ENCODE measurements around the gene GJB4. TPM values are rescaled to one million over a fixed set of nuclear protein-coding genes. Genes with fewer than 3 reads are reported as not detected.
"Not testable (repeated sequence)": the region's sequence is repeated elsewhere in the genome, so short reads cannot be mapped to it uniquely, and the experiment has no call there.

GJB4 gene
- polyA plus RNA-seq, 4 donors, result 0.14 to 0.25 (median 0.16) TPM; not detected in 1

DNA sequence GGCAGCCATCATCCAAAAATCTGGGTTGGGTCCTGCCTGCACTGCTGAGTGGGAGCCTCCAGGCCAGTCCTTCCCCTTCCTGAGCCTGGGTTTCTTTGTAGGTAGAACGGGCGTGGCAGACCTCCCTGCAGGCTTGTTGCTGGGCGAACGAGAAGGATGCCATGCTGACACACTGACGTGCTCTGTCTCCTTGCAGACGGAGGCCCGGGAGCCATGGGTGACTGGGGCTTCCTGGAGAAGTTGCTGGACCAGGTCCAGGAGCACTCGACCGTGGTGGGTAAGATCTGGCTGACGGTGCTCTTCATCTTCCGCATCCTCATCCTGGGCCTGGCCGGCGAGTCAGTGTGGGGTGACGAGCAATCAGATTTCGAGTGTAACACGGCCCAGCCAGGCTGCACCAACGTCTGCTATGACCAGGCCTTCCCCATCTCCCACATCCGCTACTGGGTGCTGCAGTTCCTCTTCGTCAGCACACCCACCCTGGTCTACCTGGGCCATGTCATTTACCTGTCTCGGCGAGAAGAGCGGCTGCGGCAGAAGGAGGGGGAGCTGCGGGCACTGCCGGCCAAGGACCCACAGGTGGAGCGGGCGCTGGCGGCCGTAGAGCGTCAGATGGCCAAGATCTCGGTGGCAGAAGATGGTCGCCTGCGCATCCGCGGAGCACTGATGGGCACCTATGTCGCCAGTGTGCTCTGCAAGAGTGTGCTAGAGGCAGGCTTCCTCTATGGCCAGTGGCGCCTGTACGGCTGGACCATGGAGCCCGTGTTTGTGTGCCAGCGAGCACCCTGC is 34.7 kb downstream of the GJB4 start:
- no peak for DNase-seq (ENCODE audit: low read depth in 4 of 4, low spot score in 2 of 4)

DNA sequence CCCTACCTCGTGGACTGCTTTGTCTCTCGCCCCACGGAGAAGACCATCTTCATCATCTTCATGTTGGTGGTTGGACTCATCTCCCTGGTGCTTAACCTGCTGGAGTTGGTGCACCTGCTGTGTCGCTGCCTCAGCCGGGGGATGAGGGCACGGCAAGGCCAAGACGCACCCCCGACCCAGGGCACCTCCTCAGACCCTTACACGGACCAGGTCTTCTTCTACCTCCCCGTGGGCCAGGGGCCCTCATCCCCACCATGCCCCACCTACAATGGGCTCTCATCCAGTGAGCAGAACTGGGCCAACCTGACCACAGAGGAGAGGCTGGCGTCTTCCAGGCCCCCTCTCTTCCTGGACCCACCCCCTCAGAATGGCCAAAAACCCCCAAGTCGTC is 35.2 kb downstream of the GJB4 start:
- DNase-seq (ENCODE audit: low read depth in 4 of 4, low spot score in 2 of 4), result no peak

DNA sequence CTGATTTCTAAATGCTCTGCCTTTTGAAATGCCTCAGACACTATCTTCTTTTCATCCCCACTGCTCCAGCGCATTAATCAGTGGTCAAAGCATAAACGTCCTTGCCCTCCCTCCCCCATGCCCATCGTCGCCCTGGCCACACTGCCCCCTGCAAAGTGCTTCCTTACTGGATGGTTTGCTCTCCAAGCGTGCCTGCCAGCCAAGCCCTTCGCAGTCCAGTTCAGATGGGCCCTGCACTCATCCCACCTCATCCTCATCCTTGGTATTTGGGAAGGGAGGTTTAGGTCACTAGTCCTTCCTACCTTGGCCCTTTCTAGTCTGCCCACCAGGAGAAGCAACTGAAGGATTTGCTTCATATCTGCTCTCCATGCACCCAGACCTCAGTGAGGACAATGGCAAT is 36.4 kb downstream of the GJB4 start:
- no peak for DNase-seq (ENCODE audit: low read depth in 4 of 4, low spot score in 2 of 4)

DNA sequence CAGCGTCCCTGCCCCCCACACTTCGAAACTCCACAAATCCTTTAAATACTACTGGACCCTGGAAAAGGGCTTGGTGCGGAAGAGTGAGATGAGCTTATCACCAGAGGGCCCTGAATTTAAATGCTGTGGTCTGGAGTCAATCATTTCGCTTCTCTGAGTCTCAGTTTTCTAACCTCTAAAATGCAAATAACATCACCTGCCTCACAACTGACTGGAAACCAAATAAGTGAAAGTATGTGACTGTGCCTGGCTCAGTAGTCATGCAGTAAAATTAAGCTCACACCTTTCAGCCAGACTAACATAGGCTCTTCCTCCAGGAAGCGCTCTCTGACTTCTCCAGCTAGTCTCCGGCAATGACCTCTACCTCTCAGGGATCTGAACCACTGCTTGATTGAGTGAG is 37.5 kb downstream of the GJB4 start:
- DNase-seq (ENCODE audit: low read depth in 4 of 4, low spot score in 2 of 4), result no peak

- no peak for DNase-seq (ENCODE audit: low read depth in 4 of 4, low spot score in 2 of 4)
Measured at GRCh38 chr1:34800214-34800613, 40.7 kb downstream of the GJB4 start.

- no peak for DNase-seq (ENCODE audit: low read depth in 4 of 4, low spot score in 2 of 4)
Measured at GRCh38 chr1:34803770-34804169, 44.2 kb downstream of the GJB4 start.

DNA sequence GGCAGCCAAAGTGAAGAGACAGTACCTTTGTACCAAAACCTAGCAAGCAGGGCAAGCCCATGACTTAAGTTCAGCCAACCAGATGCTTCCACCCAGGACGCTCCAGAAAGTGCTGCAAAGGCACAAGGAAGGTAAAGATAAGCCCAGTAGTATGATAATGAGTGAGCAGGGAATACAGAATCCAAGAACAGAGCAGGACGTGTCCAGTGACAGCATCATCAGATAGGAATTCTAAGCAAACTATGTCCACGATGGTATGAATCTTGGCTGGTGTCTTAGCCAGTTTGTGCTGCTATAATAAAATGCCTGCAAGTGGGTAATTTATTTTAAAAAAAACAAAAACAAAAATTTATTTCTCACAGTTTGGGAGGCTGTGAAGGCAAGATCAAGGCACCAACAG is 46.9 kb downstream of the GJB4 start:
- DNase-seq (ENCODE audit: low read depth in 4 of 4, low spot score in 2 of 4), result no peak

GRCh38 chr1:34808051-34808810 is 48.7 kb downstream of the GJB4 start:
- DNase-seq (ENCODE audit: low read depth in 4 of 4, low spot score in 2 of 4), result no peak

DNA sequence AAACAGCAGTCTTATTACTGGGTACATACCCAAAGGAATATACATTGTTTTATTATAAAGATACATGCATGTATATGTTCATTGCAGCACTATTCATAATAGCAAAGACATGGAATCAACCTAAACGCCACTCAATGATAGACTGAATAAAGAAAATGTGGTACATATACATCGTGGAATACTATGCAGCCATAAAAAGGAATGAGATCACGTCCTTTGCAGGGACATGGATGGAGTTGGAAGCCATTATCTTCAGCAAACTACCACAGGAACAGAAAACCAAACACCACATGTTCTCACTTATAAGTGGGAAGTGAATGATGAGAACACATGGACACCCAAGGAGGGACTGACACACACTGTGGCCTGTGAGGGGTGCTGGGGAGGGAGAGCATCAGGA is 51.2 kb downstream of the GJB4 start:
- DNase-seq (ENCODE audit: low read depth in 4 of 4, low spot score in 2 of 4), result not testable (repeated sequence)

Other genes starting within 250 kb of the GJB4 start
- under 1 TPM in 3 of 4 donors, not detected in 1; 0.22 to 0.51 (median 0.30) TPM for gene GJB5, start 4.7 kb upstream of the GJB4 start, polyA plus RNA-seq (ENCODE audit: insufficient read length in 4 of 4)
- gene GJB3, start 21.5 kb downstream of the GJB4 start, polyA plus RNA-seq (ENCODE audit: insufficient read length in 4 of 4), result under 1 TPM; 0.11 to 0.42 (median 0.16) TPM
- 10 to 100 TPM; 14.0 to 22.0 (median 20.0) TPM for gene GJA4, start 33.3 kb downstream of the GJB4 start, polyA plus RNA-seq (ENCODE audit: insufficient read length in 4 of 4)
- gene SMIM12, start 100.0 kb downstream of the GJB4 start, polyA plus RNA-seq (ENCODE audit: insufficient read length in 4 of 4), result 10 to 100 TPM; 30.9 to 40.0 (median 33.1) TPM
- gene DLGAP3, start 169.9 kb downstream of the GJB4 start, polyA plus RNA-seq (ENCODE audit: insufficient read length in 4 of 4), result 1 to 10 TPM; 1.7 to 2.9 (median 2.5) TPM
- gene TMEM35B, start 225.6 kb downstream of the GJB4 start, polyA plus RNA-seq (ENCODE audit: insufficient read length in 4 of 4), result 10 to 100 TPM; 24.9 to 32.8 (median 30.5) TPM